ENCODE measurements around the gene DDR2. TPM values are rescaled to one million over a fixed set of nuclear protein-coding genes. Genes with fewer than 3 reads are reported as not detected.
"Not testable (repeated sequence)": the region's sequence is repeated elsewhere in the genome, so short reads cannot be mapped to it uniquely, and the experiment has no call there.

Gene DDR2
- total RNA-seq, 1 experiment from 2014 or later, result 73.1 TPM

- DNase-seq (ENCODE audit: low read depth), result peak; percentile 51
Observed at GRCh38 chr1:162720996-162721395, 88.7 kb downstream of the DDR2 start.

- DNase-seq (ENCODE audit: low read depth), result no peak
Observed at GRCh38 chr1:162721471-162721870, 89.2 kb downstream of the DDR2 start.

- DNase-seq (ENCODE audit: low read depth), result no peak
Observed at GRCh38 chr1:162722036-162722435, 89.8 kb downstream of the DDR2 start.

- DNase-seq (ENCODE audit: low read depth), result no peak
Observed at GRCh38 chr1:162724583-162725120, 92.4 kb downstream of the DDR2 start.

GRCh38 chr1:162725301-162725837, 93.1 kb downstream of the DDR2 start:
- peak; percentile 44 for DNase-seq (ENCODE audit: low read depth)

- no peak for DNase-seq (ENCODE audit: low read depth)
Observed at GRCh38 chr1:162726555-162726954, 94.3 kb downstream of the DDR2 start.

GRCh38 chr1:162727493-162727892, 95.2 kb downstream of the DDR2 start:
- DNase-seq (ENCODE audit: low read depth), result not testable (repeated sequence)

- DNase-seq (ENCODE audit: low read depth), result no peak
Observed at GRCh38 chr1:162728573-162728972, 96.3 kb downstream of the DDR2 start.

- DNase-seq (ENCODE audit: low read depth), result not testable (repeated sequence)
Observed at GRCh38 chr1:162729195-162729774, 97.0 kb downstream of the DDR2 start.

- no peak for DNase-seq (ENCODE audit: low read depth)
Observed at GRCh38 chr1:162732094-162732493, 99.8 kb downstream of the DDR2 start.

GRCh38 chr1:162732566-162733335, 100.5 kb downstream of the DDR2 start:
- DNase-seq (ENCODE audit: low read depth), result no peak

GRCh38 chr1:162733336-162733590, 101.0 kb downstream of the DDR2 start:
- DNase-seq (ENCODE audit: low read depth), result no peak

- DNase-seq (ENCODE audit: low read depth), result no peak
Observed at GRCh38 chr1:162734047-162734446, 101.8 kb downstream of the DDR2 start.

GRCh38 chr1:162736184-162736583, 103.9 kb downstream of the DDR2 start:
- DNase-seq (ENCODE audit: low read depth), result no peak

- DNase-seq (ENCODE audit: low read depth), result no peak
Observed at GRCh38 chr1:162736633-162737067, 104.4 kb downstream of the DDR2 start.

GRCh38 chr1:162740755-162741154, 108.5 kb downstream of the DDR2 start:
- no peak for DNase-seq (ENCODE audit: low read depth)

GRCh38 chr1:162741574-162741973, 109.3 kb downstream of the DDR2 start:
- no peak for DNase-seq (ENCODE audit: low read depth)

- not testable (repeated sequence) for DNase-seq (ENCODE audit: low read depth)
Observed at GRCh38 chr1:162746264-162746942, 114.1 kb downstream of the DDR2 start.

GRCh38 chr1:162753001-162753658, 120.9 kb downstream of the DDR2 start:
- peak; percentile 20 for DNase-seq (ENCODE audit: low read depth)

- peak; percentile 92 for DNase-seq (ENCODE audit: low read depth)
Observed at GRCh38 chr1:162753998-162754585, 121.8 kb downstream of the DDR2 start.

GRCh38 chr1:162755306-162755705, 123.0 kb downstream of the DDR2 start:
- DNase-seq (ENCODE audit: low read depth), result peak; percentile 41
